ENCODE measurements around the gene SLIT3. TPM values are rescaled to one million over a fixed set of nuclear protein-coding genes. Genes with fewer than 3 reads are reported as not detected.

The SLIT3 gene
- total RNA-seq, 1 donor from 2014 or later: 52.8 TPM

DNA sequence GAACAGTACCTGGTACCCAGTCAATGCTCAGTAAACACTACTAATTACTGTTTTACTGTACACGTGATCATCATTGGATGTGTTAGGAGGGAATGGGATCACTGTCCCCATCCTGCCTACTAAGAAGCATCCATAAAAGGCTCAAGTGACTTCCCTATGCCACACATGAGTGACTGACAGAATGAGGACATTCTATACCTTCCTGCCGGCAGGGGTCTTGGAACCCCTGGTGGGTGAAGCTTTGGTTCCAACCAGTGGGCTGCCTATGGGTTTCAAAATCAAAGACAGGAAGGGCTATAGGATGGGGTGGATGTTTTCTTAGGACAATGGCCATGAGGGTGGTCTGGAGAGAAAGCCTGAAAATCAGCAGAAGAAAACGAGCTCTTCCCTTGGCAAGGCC lies 512.2 kb downstream of the SLIT3 start:
- no peak overlapping the region for H3K4me3 ChIP-seq

DNA sequence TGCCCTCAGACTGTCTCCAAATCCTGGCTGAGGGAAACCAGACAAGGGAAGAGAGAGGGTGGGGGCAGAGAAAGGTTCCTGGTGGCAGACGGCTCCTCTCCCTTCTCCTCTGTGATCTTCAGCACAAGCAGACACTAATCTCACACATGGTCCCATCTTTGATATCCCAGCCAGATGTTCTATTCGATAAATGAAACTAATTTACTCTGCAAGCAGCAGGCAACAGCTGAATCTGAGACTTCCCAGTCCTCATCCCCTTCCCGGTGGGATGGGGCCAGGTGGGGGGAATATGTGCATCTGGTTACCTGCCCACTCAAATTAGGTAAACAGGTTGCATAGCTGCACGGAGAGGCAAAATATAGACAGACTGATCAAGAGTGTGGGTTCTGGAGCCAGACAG lies 512.8 kb downstream of the SLIT3 start:
- H3K27ac ChIP-seq: no peak overlapping the region
- H3K36me3 ChIP-seq: peaks cover 0 to 4% of the 10 kb centered on the region in 2 donors
- no peak overlapping the region for H3K4me3 ChIP-seq
- no peaks in the 10 kb centered on the region for H3K9me3 ChIP-seq
- TF ChIP-seq POLR2A (IDR thresholded peaks at IDR 0.05) (no peak), POLR2AphosphoS5 (IDR thresholded peaks at IDR 0.05; ENCODE audit: insufficient read depth in 1 of 2, low read depth in 1 of 2) (no peak)
- TF ChIP-seq, protein P1, sequence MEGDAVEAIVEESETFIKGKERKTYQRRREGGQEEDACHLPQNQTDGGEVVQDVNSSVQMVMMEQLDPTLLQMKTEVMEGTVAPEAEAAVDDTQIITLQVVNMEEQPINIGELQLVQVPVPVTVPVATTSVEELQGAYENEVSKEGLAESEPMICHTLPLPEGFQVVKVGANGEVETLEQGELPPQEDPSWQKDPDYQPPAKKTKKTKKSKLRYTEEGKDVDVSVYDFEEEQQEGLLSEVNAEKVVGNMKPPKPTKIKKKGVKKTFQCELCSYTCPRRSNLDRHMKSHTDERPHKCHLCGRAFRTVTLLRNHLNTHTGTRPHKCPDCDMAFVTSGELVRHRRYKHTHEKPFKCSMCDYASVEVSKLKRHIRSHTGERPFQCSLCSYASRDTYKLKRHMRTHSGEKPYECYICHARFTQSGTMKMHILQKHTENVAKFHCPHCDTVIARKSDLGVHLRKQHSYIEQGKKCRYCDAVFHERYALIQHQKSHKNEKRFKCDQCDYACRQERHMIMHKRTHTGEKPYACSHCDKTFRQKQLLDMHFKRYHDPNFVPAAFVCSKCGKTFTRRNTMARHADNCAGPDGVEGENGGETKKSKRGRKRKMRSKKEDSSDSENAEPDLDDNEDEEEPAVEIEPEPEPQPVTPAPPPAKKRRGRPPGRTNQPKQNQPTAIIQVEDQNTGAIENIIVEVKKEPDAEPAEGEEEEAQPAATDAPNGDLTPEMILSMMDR (IDR thresholded peaks at IDR 0.05): no peak
- intact Hi-C loops (cut with DNase I): no loop called here
- no peaks in the 10 kb centered on the region for H3K4me1 ChIP-seq
- H3K27me3 ChIP-seq: no peaks in the 10 kb centered on the region
- DNase-seq (ENCODE audit: extremely low spot score in 2 of 2): no peak

More for the DNA sequence above, 512.2 kb downstream of the SLIT3 start:
- H3K36me3 ChIP-seq: peaks cover 0 to 4% of the 10 kb centered on the region in 2 donors
- no peak overlapping the region for H3K27ac ChIP-seq
- H3K9me3 ChIP-seq: no peaks in the 10 kb centered on the region
- peaks cover 2% of the 10 kb centered on the region for H3K4me1 ChIP-seq
- TF ChIP-seq, protein P1 (IDR thresholded peaks at IDR 0.05): no peak
- no peak for TF ChIP-seq POLR2AphosphoS5 (IDR thresholded peaks at IDR 0.05; ENCODE audit: insufficient read depth in 1 of 2, low read depth in 1 of 2)
- intact Hi-C loops (cut with DNase I): no loop called here
- no peaks in the 10 kb centered on the region for H3K27me3 ChIP-seq
- no peak for DNase-seq (ENCODE audit: extremely low spot score in 2 of 2)

DNA sequence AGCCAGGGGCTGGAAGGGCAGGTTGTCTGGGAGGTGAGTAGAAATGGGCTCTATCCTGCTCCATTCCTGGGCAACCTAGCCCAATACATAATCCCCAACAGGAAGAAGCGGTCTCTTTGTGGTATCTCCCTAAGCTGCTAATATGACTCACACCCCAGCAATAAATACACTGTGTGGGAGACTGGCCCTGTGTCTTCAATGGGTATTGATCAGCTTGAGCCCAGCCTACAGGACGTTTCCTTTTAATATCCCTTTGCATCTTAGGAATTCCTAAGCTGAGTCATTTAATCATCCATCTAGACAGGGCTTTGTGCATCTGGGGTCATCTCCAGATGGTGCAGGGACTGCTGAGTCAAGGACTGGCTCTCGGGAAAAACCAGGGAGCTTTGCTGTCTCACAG lies 514.8 kb downstream of the SLIT3 start:
- TF ChIP-seq, protein P1 (IDR thresholded peaks at IDR 0.05): no peak
- TF ChIP-seq POLR2AphosphoS5 (IDR thresholded peaks at IDR 0.05; ENCODE audit: insufficient read depth in 1 of 2, low read depth in 1 of 2): no peak
- TF ChIP-seq POLR2A (IDR thresholded peaks at IDR 0.05): no peak
- no peaks in the 10 kb centered on the region for H3K4me1 ChIP-seq
- no peaks in the 10 kb centered on the region for H3K9me3 ChIP-seq
- DNase-seq (ENCODE audit: extremely low spot score in 2 of 2): no peak
- H3K27ac ChIP-seq: no peak overlapping the region
- no peaks in the 10 kb centered on the region for H3K27me3 ChIP-seq
- no peak overlapping the region for H3K4me3 ChIP-seq
- intact Hi-C loops (cut with DNase I): no loop called here
- H3K36me3 ChIP-seq: peaks cover 0 to 4% of the 10 kb centered on the region in 2 donors

DNA sequence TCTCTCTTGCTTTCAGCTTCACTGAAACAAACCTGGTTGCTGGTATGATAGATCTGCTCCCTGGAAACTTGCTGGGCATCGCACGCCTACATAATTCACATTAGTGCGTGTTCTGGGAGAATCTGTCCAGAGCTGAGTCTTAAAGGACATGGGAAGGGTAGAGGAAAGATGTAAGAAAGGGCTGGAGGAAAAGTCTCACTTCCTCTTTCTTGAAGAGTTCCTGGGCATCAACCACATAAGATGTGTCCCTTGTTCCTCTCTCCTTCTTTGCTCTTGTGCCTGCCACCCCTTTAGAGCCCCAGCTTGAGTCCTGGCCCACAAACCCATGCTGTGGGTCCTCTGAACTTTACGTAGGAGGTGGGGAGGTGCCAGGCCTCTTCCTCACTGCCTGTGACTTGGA lies 516.5 kb downstream of the SLIT3 start:
- TF ChIP-seq POLR2AphosphoS5 (IDR thresholded peaks at IDR 0.05; ENCODE audit: insufficient read depth in 1 of 2, low read depth in 1 of 2) (no peak), POLR2A (IDR thresholded peaks at IDR 0.05) (no peak)
- TF ChIP-seq, protein P1 (IDR thresholded peaks at IDR 0.05): no peak
- Histone ChIP-seq H3K9me3 (no peaks in the 10 kb centered on the region), H3K4me3 (no peak overlapping the region), H3K36me3 (peaks cover 0 to 4% of the 10 kb centered on the region in 2 donors), H3K27me3 (no peaks in the 10 kb centered on the region), H3K4me1 (no peaks in the 10 kb centered on the region), H3K27ac (no peak overlapping the region)
- intact Hi-C loops (cut with DNase I): no loop called here
- no peak for DNase-seq (ENCODE audit: extremely low spot score in 2 of 2)

DNA sequence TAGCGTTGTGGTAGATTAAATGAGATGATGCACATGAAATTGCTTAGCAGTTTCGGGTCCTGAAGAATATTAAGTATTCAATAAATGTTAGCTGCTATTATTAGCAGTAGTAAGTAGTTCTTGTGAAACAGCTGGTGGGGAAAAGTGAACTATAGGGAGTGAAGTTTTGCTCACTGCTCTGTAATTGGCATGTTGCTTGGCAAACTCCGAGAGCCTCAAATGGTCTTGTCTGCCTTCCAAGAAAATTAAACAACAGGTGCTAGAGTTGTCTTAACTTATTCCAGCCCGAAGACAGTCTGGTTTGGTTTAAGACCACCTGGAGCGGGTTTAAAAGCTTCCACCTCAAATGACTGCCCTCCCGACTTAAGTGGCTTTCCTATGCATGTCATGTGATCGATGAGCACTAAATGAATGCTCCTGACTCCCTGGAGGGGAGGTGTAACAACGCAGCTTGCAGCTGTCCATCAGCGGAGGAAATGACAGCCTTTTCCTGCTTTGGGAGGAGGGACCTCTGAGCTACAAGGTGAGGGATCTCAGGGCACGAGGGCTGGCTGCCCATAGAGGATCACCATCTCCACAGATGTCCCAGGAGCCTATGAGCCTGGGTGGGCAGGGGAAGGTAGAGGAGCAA lies 518.9 kb downstream of the SLIT3 start:
- Histone ChIP-seq H3K9me3 (no peaks in the 10 kb centered on the region), H3K27me3 (no peaks in the 10 kb centered on the region), H3K4me1 (no peaks in the 10 kb centered on the region), H3K36me3 (no peaks in the 10 kb centered on the region), H3K4me3 (no peak overlapping the region), H3K27ac (no peak overlapping the region)
- intact Hi-C loops (cut with DNase I): no loop called here
- TF ChIP-seq POLR2AphosphoS5 (IDR thresholded peaks at IDR 0.05; ENCODE audit: insufficient read depth in 1 of 2, low read depth in 1 of 2) (no peak), POLR2A (IDR thresholded peaks at IDR 0.05) (no peak)
- TF ChIP-seq, protein P1 (IDR thresholded peaks at IDR 0.05): no peak
- DNase-seq (ENCODE audit: extremely low spot score in 2 of 2): no peak
